ENCODE data around the gene MMD. TPM values are rescaled to one million over a fixed set of nuclear protein-coding genes. Genes with fewer than 3 reads are reported as not detected.

Gene MMD, protein sequence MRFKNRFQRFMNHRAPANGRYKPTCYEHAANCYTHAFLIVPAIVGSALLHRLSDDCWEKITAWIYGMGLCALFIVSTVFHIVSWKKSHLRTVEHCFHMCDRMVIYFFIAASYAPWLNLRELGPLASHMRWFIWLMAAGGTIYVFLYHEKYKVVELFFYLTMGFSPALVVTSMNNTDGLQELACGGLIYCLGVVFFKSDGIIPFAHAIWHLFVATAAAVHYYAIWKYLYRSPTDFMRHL
- 27.1 and 38.5 TPM in 2 replicates for total RNA-seq

DNA sequence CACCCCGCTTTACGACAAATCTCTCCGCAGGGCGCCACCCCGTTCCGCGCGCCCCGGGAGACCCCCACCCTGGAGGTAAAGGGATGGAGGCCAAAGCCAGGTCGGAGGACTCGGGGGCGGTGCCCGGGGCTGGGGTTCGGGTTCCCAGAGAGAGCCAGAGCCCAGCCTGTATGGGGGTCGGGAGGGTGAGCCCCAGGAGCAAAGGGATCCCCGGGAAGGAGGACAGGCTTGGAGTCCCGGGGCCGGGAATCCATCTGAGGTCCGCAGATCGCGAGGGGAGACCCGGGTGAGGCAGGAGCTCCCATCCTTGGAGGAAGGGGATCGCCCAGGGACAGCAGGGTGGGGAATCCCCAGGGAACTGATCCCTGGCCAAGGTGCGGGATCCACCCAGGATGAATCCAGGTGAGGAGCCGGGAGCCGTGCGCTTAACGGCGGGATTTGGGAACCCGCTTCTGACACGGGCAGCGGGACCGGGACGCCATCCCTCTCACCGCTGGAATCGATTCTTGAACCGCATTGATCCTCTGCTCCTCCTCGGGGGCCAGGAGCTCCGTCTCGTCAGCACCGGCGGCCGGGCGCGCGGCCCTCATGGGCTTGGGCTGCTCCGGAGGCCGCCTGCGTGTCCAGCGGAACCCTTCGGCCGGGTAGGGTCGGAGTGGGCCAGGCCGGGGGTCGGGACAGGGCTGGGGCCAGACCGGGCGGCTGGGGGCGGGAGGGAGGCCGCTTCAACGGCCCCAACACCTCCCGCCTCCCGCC is at the start of gene MMD:
MMD (minus strand) TSS at position 657 of the 756 bp plus-strand sequence; CDS start at position 517, 140 bp downstream.

Other genes starting within 250 kb of the MMD start
- under 0.01 TPM in 1 of 2 replicates, not detected in the other for gene HLF, start 156.9 kb downstream of the MMD start, total RNA-seq
- gene SMIM36, start 89.6 kb upstream of the MMD start, total RNA-seq, result not detected in 2 replicates